Measurements from ENCODE around the gene CPM. TPM values are rescaled to one million over a fixed set of nuclear protein-coding genes. Genes with fewer than 3 reads are reported as not detected.

CPM gene
- total RNA-seq, 2 experiments from 2014 or later, result 3.8 to 13.0 TPM

DNA sequence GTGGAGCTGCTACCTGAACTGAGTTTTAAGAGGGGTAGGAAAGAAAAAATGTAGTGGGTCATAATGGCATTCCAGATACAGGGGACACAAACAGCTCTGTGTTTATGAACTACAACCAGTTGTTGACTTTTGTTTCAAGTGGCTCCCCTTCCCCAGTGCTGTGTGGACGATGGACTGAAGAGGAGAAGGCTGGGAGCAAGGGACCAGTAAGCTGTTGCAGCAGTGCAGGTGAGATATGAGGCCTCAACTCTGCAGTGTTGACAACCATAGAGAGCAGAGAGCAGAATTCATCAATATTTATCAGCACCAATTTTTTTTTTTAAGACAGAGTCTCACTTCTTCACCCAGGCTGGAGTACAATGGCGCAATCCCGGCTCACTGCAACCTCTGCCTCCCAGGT, 78.4 kb downstream of the CPM start:
- TF ChIP-seq, protein P1, sequence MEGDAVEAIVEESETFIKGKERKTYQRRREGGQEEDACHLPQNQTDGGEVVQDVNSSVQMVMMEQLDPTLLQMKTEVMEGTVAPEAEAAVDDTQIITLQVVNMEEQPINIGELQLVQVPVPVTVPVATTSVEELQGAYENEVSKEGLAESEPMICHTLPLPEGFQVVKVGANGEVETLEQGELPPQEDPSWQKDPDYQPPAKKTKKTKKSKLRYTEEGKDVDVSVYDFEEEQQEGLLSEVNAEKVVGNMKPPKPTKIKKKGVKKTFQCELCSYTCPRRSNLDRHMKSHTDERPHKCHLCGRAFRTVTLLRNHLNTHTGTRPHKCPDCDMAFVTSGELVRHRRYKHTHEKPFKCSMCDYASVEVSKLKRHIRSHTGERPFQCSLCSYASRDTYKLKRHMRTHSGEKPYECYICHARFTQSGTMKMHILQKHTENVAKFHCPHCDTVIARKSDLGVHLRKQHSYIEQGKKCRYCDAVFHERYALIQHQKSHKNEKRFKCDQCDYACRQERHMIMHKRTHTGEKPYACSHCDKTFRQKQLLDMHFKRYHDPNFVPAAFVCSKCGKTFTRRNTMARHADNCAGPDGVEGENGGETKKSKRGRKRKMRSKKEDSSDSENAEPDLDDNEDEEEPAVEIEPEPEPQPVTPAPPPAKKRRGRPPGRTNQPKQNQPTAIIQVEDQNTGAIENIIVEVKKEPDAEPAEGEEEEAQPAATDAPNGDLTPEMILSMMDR (conservative IDR thresholded peaks at IDR 0.05; ENCODE audit: low read length), result no peak
- no peak for TF ChIP-seq EZH2phosphoT487 (IDR thresholded peaks at IDR 0.05; ENCODE audit: borderline replicate concordance, low read depth, low read length)
- Histone ChIP-seq H3K4me3 (ENCODE audit: low read depth, low read length, poor library complexity, severe bottlenecking) (no peak overlapping the region), H3K79me2 (ENCODE audit: insufficient read depth, low read depth, low read length) (no peaks in the 10 kb centered on the region), H3K9me2 (ENCODE audit: insufficient read depth, low read length) (no peaks in the 10 kb centered on the region), H2AFZ (ENCODE audit: low read length) (no peak overlapping the region), H3K9me3 (ENCODE audit: low read length) (no peaks in the 10 kb centered on the region), H3K36me3 (ENCODE audit: insufficient read depth, low read length) (no peaks in the 10 kb centered on the region), H4K20me1 (ENCODE audit: insufficient read depth, low read length) (no peaks in the 10 kb centered on the region), H3K4me1 (ENCODE audit: insufficient read depth, low read length, poor library complexity, severe bottlenecking) (no peaks in the 10 kb centered on the region), H3K27ac (ENCODE audit: low read depth, low read length, poor library complexity, severe bottlenecking) (no peak overlapping the region), H3K4me2 (ENCODE audit: low read length) (no peak overlapping the region)
- intact Hi-C loops (cut with micrococcal nuclease; ENCODE audit: unreplicated experiment), result no loop called here
- BruUV-seq (replicated peaks), result no TSS peak
- DNase-seq (ENCODE audit: low spot score), result no peak
- POLR2A ChIA-PET, result interaction anchor here (0.8 kb wide), 2 partner anchors 11 to 87 kb away, joined by 3 read pairs; no protein-coding TSS in a partner anchor
- CTCF ChIA-PET (ENCODE audit: unreplicated experiment), result no interaction called here

DNA sequence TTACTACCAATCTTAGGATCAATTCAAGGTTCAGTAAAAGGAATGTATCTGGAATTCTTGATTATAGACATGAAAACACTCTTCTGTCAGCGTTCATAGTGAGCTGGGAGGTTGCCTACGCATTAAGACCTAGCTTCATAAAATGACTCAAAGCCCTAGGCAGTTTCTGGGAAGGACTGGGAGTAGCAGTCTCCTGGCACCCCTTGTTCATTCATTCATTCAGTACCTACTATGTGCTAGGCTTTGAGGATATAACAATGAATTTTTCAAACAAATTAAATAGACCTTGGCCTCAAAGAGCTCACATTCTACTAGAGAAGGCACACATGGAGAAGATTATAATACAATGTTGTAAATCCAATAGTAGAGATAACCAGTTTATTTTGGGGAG, 78.9 kb downstream of the CPM start:
- no peak for DNase-seq (ENCODE audit: low spot score)
- H3K9me3 ChIP-seq (ENCODE audit: low read length), result no peaks in the 10 kb centered on the region
- H2AFZ ChIP-seq (ENCODE audit: low read length), result no peak overlapping the region
- H3K4me3 ChIP-seq (ENCODE audit: low read depth, low read length, poor library complexity, severe bottlenecking), result no peak overlapping the region
- POLR2A ChIA-PET, result interaction anchor here (0.7 to 0.8 kb wide), 4 partner anchors 11 to 87 kb away, joined by 3 read pairs; no protein-coding TSS in a partner anchor
- H3K36me3 ChIP-seq (ENCODE audit: insufficient read depth, low read length), result no peaks in the 10 kb centered on the region
- no peaks in the 10 kb centered on the region for H3K4me1 ChIP-seq (ENCODE audit: insufficient read depth, low read length, poor library complexity, severe bottlenecking)
- no peaks in the 10 kb centered on the region for H3K79me2 ChIP-seq (ENCODE audit: insufficient read depth, low read depth, low read length)
- CTCF ChIA-PET (ENCODE audit: unreplicated experiment), result no interaction called here
- BruUV-seq (replicated peaks), result no TSS peak
- H3K27ac ChIP-seq (ENCODE audit: low read depth, low read length, poor library complexity, severe bottlenecking), result no peak overlapping the region
- no peak for TF ChIP-seq EZH2phosphoT487 (IDR thresholded peaks at IDR 0.05; ENCODE audit: borderline replicate concordance, low read depth, low read length)
- TF ChIP-seq, protein P1 (conservative IDR thresholded peaks at IDR 0.05; ENCODE audit: low read length), result no peak
- no peaks in the 10 kb centered on the region for H4K20me1 ChIP-seq (ENCODE audit: insufficient read depth, low read length)
- H3K4me2 ChIP-seq (ENCODE audit: low read length), result no peak overlapping the region
- H3K9me2 ChIP-seq (ENCODE audit: insufficient read depth, low read length), result no peaks in the 10 kb centered on the region
- intact Hi-C loops (cut with micrococcal nuclease; ENCODE audit: unreplicated experiment), result no loop called here

DNA sequence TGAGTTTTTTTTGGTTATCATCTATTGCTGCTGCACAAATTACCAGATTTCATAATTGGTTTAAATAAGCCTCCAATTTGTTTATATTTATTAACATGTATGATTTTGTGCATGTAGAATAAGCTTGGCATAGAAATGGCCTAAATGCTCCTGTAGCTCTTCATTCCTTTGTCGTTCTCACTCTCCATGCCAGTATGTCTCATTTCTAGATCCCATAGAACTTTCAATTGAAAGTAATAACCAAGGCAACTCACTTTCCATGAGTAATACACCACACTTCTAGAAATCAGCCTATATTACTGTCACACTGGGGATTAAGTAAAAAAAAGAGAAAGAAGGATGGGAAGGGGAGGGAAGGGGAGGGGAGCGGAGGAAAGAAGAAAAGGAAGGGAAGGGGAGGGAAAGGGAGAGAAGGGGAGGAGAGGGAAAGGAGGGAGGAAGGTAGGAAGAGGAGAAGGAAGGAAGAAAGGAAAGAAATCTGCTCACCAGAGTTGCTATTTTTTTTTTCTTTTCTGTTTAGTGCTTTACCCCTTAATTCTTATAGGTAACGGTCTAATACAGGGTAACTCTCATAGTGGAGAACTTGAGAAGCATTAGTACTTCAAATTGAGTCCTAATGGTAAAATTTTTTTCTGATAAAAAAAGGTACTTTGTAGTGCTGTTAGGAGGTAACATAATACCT, 79.4 kb downstream of the CPM start:
- BruUV-seq (replicated peaks), result no TSS peak
- no peaks in the 10 kb centered on the region for H4K20me1 ChIP-seq (ENCODE audit: insufficient read depth, low read length)
- H2AFZ ChIP-seq (ENCODE audit: low read length), result no peak overlapping the region
- POLR2A ChIA-PET, result interaction anchor here (0.6 to 0.8 kb wide), 4 partner anchors 10 to 165 kb away, joined by 3 to 4 read pairs (median 3); no protein-coding TSS in a partner anchor
- no peaks in the 10 kb centered on the region for H3K4me1 ChIP-seq (ENCODE audit: insufficient read depth, low read length, poor library complexity, severe bottlenecking)
- intact Hi-C loops (cut with micrococcal nuclease; ENCODE audit: unreplicated experiment), result no loop called here
- no peaks in the 10 kb centered on the region for H3K36me3 ChIP-seq (ENCODE audit: insufficient read depth, low read length)
- CTCF ChIA-PET (ENCODE audit: unreplicated experiment), result no interaction called here
- H3K4me2 ChIP-seq (ENCODE audit: low read length), result no peak overlapping the region
- no peaks in the 10 kb centered on the region for H3K9me3 ChIP-seq (ENCODE audit: low read length)
- no peaks in the 10 kb centered on the region for H3K9me2 ChIP-seq (ENCODE audit: insufficient read depth, low read length)
- no peak overlapping the region for H3K4me3 ChIP-seq (ENCODE audit: low read depth, low read length, poor library complexity, severe bottlenecking)
- TF ChIP-seq, protein P1 (conservative IDR thresholded peaks at IDR 0.05; ENCODE audit: low read length), result no peak
- no peak for TF ChIP-seq EZH2phosphoT487 (IDR thresholded peaks at IDR 0.05; ENCODE audit: borderline replicate concordance, low read depth, low read length)
- DNase-seq (ENCODE audit: low spot score), result no peak
- H3K27ac ChIP-seq (ENCODE audit: low read depth, low read length, poor library complexity, severe bottlenecking), result no peak overlapping the region
- no peaks in the 10 kb centered on the region for H3K79me2 ChIP-seq (ENCODE audit: insufficient read depth, low read depth, low read length)
